Right ventricle myocardium superior (tissue), 1 donor: ENCODE results near the gene TNFAIP8L1. TPM values are rescaled to one million over a fixed set of nuclear protein-coding genes. Genes with fewer than 3 reads are reported as not detected.
A peak's percentile ranks its signal among the peaks of the same experiment; 100 is the strongest.

ENCODE experiments used
- ATAC-seq: fragments of 200-7000 bp; cut with Tn5 transposase; one replicate; pipeline ENCODE4 v1.9.1; 2020; ENCODE audit warnings: mild to moderate bottlenecking; ENCODE audit not compliant: poor library complexity
- DNase-seq: peaks from one replicate; pipeline ENCODE4 v3.0.0-alpha.2; 2020
- intact Hi-C: fragments of 100-400 bp; cut with DNase I; formaldehyde crosslinking; loops from one replicate; pipeline ENCODE4 v1.11.2; 2022
- total RNA-seq: library from RNA; stranded (reverse); fragmentation: NEBNext Ultra II Directional; extraction: Animal tissue kit (Norgen Biotek cat#: 25700); gene quantifications from one replicate; pipeline ENCODE4 v1.2.1, GENCODE V29; 2021
- donor health status: DM: no; HTN: yes; CAD: no; lungs with severe emphysema.

Gene TNFAIP8L1
- total RNA-seq, 1 donor from 2014 or later: 4.6 TPM

DNA sequence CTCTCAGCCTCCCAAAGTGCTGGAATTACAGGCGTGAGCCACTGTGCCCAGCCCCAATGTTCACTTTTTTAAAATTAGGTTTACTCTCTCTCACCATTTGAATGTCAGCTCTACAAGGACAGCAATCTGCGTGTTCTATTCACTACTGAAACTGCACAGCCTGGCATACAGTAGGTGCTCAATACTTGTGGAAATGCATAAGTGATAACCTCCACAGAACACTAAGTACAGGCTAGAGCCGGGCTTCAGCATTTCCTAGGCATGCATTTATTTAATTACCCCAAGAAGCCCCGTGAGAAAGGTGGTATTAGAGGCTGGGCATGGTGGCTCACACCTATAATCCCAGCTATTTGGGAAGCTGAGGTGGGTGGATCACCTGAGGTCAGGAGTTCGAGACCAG is 33.1 kb upstream of the TNFAIP8L1 start:
- intact Hi-C loops: no loop called here
- DNase-seq (no peak), ATAC-seq (no peak)

DNA sequence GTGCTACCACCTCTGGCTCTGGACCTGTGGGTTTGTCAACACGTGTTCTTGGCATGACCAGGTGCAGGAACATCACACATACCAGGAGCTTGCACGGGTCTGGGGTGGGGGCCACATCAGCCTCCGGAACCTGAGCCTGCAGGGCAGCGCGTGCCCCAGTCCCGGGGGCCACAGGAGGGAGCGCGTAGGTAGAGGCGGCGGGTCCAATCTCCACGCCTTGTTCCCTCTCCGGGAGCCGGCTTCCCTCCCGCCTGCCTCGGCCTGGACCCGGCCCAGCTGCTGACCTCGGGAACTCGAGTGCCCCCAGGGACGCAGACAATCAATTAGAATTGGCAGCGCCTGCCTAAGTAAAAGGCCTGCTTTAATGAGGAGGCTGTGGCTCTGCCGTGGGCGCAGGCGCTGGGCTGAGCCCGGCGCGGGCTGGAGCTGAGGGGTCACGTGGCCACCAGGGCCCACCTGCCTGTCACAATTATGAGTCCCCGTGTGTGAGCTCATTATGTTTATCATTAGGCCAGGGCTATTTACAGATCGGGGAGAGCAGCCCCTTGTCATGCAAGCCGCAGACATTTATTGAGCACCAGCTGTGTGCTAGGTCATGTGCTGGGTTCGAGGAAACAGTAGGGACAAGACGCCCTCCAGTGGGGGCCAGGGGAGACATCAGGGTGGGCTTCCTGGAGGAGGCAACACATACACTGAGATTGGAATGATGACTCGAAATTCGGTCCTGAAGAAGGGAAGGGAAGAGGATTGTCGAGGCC is 32.2 kb upstream of the TNFAIP8L1 start:
- intact Hi-C loops: no loop called here
- peak; percentile 60 for ATAC-seq
- peak; percentile 80 for DNase-seq

DNA sequence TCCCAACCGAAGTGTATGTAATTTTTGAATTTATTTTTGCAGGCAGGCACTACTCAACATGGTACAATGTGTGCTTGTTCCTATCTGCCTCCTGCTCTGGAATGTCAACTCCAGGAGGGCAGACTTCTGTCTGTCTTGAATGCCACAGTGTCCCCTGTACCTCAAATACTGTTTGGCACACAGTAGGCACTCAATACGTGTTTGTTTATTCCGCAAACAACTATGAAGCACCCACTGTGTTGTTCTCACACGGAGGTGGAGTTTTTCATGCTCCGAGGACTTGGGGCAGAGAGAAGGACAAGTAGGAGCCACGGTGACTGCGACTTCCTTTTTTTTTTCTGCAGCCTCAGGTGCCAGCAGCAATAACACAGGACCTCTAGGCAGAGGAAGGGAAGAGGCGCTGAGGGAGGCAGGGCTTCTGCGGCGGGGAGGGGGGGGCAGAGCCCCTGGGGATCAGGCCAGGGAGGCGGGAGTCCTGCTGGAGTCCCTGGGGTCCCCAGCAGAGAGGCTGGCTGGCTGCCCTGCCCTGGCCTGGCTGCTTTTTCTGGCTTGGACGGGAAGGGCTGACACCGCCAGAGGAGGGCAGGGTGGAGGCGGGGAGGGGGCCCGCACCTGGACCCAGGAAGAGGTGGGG is 29.3 kb upstream of the TNFAIP8L1 start:
- ATAC-seq (peak; percentile 86), DNase-seq (peak; percentile 74)
- intact Hi-C loops: no loop called here

DNA sequence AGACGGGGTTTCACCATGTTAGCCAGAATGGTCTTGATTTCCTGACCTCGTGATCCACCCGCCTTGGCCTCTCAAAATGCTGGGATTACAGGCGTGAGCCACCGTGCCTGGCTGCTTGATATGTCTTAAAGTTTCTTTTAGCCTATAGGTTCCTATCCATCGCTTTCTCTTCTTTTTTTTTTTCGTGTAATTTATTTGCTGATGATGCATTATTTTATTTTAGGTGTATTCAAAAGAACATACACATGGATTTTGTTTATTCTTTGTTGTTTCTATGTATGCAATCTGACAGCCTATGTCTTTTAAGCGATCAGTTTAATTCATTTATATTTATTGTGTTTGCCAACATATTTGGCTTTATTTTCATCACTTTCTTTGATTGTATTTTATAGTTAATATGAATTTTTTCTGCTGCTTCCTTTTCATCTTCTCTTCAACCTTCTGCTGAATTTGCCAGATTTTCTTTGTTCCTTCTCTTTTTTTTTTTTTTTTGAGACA is 26.0 kb upstream of the TNFAIP8L1 start:
- DNase-seq (no peak), ATAC-seq (no peak)
- intact Hi-C loops: no loop called here

DNA sequence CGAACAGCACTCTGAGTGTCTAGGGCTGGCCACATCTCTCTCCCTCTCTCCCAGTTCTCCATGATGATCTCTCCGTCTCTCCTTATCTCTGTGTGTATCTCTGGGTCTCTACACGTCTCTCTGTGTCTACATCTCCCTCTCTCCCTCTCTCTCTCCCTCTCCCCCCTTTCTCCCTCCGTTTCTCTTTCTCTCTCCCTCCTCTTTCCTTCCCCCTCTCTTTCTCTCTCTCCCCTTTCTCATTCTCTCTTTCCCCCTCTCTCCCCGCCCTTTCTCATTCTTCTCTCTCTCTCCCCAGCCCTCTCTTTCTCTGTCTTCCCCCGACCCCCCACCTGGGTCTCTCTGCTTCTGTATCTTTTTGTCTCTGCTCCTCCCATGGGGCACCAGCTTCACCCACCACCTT is 21.3 kb upstream of the TNFAIP8L1 start:
- DNase-seq: no peak
- ATAC-seq: no peak
- intact Hi-C loops: no loop called here

DNA sequence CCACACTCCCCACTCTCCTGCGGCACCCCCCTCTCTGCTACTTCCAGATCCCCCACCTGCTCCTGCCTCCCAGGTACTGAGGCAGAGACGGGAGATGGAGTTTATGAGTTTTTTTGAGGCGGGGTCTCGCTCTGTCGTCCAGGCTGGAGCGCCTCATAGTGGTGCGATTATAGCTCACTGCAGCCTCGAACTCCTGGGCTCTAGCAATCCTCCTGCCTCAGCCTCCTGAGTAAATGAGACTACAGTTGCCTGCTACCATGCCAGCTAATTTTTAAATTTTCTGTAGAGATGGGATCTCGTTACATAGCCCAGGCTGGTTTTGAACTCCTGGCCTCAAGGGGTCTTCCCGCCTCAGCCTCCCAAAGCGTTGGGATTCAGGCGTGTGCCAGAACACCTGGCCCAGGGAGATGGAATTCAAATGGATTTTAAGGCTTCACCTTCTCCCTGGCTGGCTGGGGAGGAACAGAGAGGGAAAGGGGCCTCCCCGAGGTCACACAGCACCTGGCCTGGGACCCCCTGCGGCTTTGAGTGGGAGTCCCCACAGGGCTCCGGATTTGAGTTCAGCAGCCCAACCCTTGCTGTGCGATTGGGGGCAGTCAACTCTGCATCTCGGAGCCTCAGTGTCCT is 19.5 kb upstream of the TNFAIP8L1 start:
- DNase-seq: no peak
- no peak for ATAC-seq
- intact Hi-C loops: no loop called here

DNA sequence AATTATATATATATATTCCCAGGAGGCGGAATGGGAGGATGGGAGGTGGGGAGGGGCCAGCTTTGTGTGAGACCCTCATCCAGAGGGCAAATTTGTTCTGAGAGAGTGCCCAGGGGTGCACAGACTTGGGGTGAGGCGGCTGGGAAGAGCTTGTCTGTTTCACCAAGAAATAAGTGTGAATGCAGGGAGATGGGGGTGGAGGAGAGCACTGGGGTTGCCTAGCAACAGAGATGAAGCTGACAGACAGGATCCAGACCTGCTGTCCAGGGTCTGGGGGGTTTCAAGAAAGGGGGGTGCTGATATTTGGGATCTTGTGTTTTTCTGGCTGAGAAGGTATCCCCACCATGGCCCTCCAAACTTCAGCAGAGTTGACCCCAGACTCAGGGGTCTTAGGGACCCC is 18.6 kb upstream of the TNFAIP8L1 start:
- ATAC-seq (no peak), DNase-seq (no peak)
- intact Hi-C loops: no loop called here

DNA sequence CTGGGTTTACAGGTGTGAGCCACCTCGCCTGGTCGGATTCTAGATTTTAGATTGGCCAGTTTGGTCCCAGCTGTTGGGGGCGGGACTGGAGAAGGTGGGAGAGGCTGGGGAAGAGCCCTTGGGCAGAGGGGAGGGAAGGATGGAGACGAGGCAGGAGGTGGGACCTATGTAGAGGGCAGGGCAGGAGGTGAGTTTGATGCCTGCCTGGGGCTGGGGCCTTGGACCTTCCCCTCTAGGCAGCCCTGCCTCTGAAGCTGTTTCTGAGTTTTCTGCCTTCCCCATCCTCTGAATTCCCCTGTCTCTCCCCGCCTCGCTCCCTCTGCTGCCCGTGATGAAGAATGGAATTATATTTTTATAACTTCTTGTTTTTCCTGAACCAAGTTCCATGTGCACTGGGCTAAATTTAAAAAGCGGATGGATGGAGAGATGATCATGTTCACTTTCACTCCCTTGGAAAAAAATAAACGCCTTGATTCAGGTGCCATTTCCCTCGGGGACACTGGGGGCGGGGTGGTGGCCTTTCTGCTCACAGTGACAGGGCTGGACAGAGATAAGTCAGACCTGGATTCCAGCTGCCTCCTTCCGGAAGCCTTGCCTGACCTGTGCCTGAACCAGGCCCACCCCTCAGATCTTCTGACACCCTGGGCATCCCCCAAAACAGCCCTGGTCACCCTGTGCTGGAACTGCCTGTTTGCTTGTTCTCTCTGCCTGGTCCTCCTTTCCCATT is 16.5 kb upstream of the TNFAIP8L1 start:
- DNase-seq: no peak
- ATAC-seq: no peak
- intact Hi-C loops: no loop called here

DNA sequence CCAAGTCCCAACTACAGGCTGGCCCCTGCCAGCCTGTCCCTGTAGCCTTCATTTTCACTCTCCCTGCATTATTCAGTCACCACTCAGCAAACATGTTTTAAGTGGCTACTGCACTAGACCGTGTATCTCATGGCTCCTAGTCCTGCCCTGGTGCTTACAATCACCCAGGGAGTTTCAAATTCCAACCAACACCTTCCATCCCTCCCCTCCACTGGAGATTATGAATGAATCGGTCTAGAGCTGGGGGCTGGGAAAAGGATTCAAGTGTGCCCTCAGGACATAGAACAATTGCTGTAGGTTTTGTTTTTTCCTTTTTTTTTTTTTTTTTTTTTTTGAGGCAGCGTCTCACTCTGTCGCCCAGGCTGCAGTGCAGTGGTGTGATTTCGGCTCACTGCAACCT is 15.0 kb upstream of the TNFAIP8L1 start:
- DNase-seq (no peak), ATAC-seq (no peak)
- intact Hi-C loops: no loop called here

DNA sequence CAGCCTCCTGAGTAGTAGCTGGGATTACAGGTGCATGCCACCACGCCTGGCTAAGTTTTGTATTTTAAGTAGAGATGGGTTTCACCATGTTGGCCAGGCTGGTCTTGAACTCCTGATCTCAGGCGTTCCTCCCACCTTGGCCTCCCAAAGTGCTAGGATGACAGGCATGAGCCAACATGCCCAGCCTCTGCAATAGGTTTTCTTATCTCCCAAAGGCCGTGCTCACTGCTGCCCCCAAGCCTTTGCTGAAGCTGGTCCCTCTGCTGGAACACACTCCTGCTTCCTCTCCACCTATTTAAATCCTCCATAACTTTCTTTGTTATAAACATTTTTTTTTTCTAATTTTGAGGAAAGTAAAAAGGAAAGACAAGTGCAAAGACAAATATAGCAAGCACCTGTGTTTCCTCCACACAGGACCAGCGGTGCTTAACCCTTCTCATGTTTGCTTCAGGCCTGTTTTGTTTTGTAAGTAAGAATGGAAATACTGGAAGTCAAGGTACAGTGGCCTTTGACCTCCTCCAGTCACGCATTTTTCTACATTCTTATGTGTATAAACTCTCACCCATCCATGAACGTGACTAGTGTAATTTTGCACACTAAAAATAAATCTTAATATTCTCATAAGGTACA is 14.5 kb upstream of the TNFAIP8L1 start:
- ATAC-seq (no peak), DNase-seq (no peak)
- intact Hi-C loops: no loop called here

DNA sequence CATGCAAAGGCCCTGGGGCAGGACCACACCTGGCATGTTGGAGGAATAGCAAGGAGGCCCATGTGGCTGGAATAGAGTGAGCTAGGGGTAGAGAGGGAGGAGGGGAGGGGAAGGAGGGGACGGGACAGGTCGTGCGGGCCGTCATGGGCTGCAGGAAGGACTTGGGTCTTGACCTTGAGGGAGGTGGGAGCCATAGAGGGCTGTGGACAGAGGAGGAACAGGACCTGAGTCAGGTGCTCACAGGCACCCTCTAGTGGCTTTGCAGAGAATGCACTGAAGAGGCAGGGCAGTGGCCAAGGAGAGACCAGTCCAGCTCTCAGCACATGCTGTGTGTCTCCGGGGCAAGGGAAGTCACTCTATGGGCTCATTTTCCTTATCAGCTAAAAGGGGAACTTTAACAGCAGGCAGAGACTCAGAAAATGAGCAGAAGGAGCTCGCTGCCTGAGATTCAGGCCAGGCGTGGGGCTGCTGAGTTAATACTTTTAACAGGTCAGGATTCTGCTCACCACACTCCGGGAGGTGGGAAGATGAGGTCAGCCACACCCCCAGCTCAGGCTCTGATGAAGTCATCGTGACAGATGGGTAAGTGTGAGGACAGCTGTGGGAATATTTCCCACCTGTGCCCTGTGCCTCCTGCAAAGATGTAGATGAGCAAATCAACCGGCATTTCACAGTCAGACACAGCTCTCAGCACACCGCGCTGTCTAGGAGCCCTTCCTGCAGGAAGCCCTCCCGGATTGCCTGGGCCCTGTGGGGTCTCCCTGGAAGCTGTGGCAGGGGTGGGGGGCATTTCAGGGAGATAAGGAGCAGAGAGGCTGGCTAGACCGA is 6.0 kb upstream of the TNFAIP8L1 start:
- intact Hi-C loops: loop anchor here (5.0 kb wide), 1 partner anchor 56 kb away; no protein-coding TSS in a partner anchor
- DNase-seq (peak; percentile 73), ATAC-seq (peak; percentile 65)

DNA sequence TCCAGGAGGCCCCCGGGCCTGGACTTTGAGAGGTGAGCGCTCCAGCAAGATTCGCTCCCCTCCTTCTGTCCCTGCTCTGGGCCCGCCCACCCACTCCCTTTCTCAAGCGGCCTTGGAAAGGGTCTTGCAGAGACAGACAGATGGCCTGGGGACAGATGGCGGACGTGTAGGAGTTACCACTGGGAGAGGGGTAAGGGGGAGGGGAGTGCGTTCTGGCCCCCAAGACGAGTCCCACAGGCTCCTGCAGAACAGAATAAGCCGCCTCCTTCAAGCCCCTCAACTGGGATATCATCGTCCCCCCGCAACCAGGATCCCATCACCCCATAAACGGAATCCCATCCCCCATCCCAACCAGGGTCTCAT is 3.6 kb upstream of the TNFAIP8L1 start:
- DNase-seq (no peak), ATAC-seq (no peak)
- intact Hi-C loops: no loop called here

DNA sequence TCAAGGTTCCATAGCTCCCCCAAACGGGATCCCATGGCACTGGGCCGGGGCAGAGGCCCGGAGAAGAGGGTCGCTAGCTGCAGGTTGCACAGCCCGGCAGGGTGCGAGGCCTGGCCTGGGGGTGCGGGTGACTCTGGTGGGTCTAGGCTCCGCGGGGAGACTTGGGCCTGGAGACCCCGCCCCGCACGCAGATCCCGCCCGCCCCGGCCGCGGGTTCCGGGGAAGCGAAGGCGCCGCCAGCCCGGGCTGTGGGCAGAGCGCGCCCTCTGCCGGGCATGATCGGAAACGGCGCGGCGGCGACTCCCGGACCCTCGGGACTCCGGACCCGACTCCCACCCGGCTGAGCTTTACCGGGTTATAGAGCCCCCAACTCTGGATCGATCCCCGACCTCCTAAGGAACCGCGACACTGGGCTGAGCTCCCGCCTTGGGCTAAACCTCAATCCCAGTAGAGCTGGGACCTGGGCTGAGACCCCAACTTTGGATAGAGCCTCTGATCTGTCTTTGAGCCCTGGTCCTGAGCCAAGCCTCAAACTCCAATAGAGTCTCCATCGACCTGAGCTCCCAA is 3.1 kb upstream of the TNFAIP8L1 start:
- peak; percentile 47 for ATAC-seq
- DNase-seq: peak; percentile 84
- intact Hi-C loops: no loop called here

DNA sequence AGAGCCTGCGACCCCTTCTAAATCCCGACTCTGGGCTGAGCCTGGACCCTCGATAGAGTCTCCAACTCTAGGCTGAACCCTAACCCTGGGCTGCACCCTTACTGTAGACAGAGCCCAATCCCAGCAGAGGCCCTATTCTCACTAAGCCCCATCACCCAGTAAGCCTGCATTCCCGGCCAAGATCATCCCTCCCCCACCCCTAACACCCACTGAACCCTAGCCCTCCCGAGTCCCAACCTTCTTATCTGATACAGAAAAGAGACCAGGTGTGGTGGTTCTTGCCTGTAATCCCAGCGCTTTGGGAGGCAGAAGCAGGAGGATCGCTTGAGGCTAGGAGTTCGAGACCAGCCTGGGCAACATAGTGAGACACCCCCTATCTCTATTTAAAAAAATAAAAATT is 2.6 kb upstream of the TNFAIP8L1 start:
- DNase-seq: no peak
- intact Hi-C loops: no loop called here
- no peak for ATAC-seq

DNA sequence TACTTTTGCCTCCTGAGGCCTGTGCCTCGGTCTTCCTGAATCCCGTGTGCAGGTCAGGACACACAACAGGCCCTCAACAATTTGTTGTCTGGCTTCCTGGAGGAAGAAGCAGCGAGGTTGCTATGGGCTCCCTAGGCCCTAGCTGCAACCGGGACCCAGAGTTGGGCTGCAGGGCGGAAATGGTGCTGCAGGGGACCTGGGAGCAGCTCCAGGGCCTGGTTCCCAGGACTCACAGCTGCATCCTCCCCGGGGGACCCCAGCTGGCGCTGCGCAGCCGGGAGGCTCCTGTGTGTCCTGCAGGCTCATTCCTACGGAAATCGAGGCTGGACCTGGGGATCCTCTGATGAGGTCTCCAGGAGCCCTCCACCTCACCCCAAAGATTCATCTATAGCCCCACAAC is 999 bp upstream of the TNFAIP8L1 start:
- ATAC-seq (peak; percentile 13), DNase-seq (peak; percentile 74)
- intact Hi-C loops: no loop called here

DNA sequence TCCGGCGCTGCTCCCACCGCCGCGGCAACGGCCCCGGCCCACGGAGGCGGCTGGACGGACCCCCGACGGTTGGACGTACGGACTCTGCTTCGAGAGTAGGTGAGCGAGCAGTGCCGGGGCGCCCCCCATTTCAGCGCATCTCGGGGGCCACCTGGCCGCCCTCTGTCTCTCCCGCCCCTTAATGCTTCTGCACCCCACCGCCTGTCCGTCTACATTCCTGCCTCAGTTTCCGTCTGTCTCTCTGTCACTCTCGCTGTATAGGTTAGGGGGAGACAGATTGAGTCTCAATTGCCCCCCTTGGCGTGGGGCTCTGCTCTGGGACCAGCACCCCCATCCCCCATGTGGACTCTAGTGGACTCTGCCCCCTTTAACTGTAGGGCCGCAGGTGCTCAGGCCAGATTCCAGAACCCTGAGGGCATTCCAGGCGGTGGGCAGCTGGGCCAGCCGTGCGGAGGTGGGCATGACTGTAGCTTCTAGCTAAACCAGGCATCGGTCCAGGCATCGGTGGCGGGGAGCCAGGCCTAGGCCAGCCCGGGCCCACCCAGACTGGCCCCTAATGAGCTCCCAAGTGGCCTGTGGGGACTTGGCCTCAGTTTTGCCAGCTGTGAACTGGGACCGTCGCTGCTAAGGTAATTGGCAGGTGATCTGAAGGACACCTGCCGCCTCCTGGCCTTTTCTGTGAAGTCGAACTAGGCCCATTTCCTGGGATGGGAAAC is 373 bp downstream of the TNFAIP8L1 start:
- intact Hi-C loops: no loop called here
- DNase-seq (peak; percentile 69), ATAC-seq (no peak)
